ENCODE data around the gene LRRC27. TPM values are rescaled to one million over a fixed set of nuclear protein-coding genes. Genes with fewer than 3 reads are reported as not detected.

Gene LRRC27
- total RNA-seq, 4 donors from 2014 or later, result 0.59 to 32.6 (median 15.3) TPM

DNA sequence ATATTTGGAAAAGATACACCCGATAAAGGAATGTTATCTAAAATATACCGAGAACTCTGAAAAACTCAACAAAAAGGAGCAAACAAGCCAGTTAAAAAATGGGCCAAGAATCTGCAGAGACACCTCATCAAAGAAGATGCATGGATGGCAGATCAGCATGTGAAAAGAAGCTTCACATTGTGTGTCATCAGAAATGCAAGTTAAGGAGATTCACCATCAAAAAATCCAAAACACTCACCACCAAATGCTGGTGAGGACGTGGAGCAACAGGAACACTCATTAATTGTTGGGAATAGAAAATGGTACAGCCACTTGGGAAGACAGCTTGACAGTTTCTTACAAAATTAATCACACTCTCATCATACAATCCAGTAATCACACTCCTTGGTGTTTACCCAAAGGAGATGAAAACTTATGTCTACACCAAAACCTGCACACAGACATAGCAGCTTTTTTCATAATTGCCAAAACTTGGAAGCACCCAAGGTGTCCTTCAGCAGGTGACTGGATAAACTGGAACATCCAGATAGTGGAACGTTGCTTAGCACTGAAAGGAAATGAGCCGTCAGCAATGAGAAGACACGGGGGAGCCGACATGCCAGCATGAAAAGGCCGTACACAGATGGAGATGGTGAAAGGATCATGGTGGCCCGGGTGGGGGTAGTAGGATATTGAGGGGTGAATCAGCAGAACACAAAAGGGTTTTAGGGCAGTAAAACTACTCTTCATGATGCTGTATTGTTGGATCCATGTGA lies 37.1 kb downstream of the LRRC27 start:
- Histone ChIP-seq H3K27me3 (no peaks in the 10 kb centered on the region), H3K9me3 (no peaks in the 10 kb centered on the region), H3K36me3 (no peaks in the 10 kb centered on the region), H3K27ac (no peak overlapping the region), H3K4me1 (no peaks in the 10 kb centered on the region), H3K4me3 (no peak overlapping the region)
- TF ChIP-seq, protein P1, sequence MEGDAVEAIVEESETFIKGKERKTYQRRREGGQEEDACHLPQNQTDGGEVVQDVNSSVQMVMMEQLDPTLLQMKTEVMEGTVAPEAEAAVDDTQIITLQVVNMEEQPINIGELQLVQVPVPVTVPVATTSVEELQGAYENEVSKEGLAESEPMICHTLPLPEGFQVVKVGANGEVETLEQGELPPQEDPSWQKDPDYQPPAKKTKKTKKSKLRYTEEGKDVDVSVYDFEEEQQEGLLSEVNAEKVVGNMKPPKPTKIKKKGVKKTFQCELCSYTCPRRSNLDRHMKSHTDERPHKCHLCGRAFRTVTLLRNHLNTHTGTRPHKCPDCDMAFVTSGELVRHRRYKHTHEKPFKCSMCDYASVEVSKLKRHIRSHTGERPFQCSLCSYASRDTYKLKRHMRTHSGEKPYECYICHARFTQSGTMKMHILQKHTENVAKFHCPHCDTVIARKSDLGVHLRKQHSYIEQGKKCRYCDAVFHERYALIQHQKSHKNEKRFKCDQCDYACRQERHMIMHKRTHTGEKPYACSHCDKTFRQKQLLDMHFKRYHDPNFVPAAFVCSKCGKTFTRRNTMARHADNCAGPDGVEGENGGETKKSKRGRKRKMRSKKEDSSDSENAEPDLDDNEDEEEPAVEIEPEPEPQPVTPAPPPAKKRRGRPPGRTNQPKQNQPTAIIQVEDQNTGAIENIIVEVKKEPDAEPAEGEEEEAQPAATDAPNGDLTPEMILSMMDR (IDR thresholded peaks at IDR 0.05), result no peak
- no peak for TF ChIP-seq POLR2A (IDR thresholded peaks at IDR 0.05)
- intact Hi-C loops (cut with DNase I; ENCODE audit: low total_unique reads), result no loop called here
- no peak for DNase-seq

DNA sequence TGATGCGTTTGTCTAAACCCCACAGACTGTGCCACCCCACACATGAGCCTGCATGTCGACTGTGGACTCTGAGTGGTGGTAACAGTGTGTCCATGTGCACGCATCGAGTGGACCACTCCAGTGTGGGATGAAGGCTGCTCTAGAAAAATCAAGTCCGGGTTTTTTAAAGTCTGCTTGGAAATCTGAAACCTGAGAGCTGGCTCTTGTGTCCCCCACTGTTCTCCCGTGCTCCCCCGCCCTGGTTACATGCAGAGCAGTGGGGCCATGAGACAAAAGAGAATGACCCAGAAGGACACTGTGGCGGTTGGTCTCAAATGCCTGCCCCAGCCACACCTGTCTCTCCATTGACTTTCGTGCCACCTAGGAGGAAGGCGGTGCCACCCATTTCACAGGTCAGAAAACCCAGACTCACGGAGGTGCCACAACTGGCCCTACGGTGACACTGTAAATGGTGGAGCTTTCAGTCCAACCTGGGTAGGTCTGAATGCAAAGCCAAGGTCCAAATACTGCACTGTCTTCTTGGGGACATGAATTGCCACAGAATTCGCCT lies 37.7 kb downstream of the LRRC27 start:
- DNase-seq, result no peak
- Histone ChIP-seq H3K4me3 (no peak overlapping the region), H3K27ac (no peak overlapping the region), H3K27me3 (no peaks in the 10 kb centered on the region), H3K36me3 (no peaks in the 10 kb centered on the region), H3K9me3 (no peaks in the 10 kb centered on the region), H3K4me1 (no peaks in the 10 kb centered on the region)
- TF ChIP-seq POLR2A (IDR thresholded peaks at IDR 0.05), result no peak
- TF ChIP-seq, protein P1 (IDR thresholded peaks at IDR 0.05), result no peak
- intact Hi-C loops (cut with DNase I; ENCODE audit: low total_unique reads), result no loop called here

DNA sequence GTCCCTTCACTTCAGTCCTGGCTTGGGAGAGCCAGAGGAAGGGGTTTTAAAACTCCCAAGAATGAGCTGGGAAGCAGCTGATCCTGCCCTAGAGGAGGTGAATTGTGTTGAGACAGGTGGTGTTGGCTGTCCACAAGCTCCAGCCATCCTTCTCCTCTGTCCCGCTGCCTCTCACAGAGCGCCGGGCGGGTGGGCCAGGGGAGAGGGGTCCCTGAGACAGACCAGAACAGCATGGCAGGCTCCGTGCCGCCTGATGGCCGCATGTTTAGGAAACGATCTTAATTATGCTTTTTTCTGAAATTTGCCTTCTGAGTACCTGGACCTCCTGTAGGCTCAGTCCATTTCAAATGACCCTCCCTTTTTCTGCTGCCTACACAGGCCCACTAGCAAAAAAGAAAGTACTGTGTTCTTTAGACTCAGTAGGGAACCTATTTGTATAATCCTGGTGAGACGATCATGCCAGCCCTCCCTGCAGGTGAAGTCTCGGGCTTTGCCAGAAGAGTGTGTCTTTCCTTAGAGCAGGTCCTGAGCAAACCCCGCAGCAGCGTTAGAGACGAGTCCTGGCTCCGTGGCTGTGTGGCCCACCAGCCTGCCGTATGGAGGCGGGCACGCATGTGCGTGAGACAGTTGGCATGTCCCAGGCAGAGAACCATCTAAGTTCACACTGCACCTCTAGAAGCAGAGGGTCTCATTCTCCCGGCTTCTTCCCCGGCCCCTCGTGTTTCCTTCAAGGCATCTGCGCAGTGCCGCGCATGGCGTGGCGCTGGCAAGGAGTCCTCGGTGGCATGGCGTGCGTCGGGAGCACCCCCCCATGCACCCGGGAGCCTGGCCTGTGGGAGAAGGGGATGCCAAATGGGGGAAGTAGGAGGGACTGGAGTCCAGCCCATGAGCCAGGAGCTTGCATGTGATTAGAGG lies 38.7 kb downstream of the LRRC27 start:
- Histone ChIP-seq H3K36me3 (no peaks in the 10 kb centered on the region), H3K4me3 (no peak overlapping the region), H3K27ac (no peak overlapping the region), H3K9me3 (no peaks in the 10 kb centered on the region), H3K27me3 (no peaks in the 10 kb centered on the region), H3K4me1 (no peaks in the 10 kb centered on the region)
- TF ChIP-seq, protein P1 (IDR thresholded peaks at IDR 0.05), result no peak
- no peak for TF ChIP-seq POLR2A (IDR thresholded peaks at IDR 0.05)
- no peak for DNase-seq
- intact Hi-C loops (cut with DNase I; ENCODE audit: low total_unique reads), result no loop called here

DNA sequence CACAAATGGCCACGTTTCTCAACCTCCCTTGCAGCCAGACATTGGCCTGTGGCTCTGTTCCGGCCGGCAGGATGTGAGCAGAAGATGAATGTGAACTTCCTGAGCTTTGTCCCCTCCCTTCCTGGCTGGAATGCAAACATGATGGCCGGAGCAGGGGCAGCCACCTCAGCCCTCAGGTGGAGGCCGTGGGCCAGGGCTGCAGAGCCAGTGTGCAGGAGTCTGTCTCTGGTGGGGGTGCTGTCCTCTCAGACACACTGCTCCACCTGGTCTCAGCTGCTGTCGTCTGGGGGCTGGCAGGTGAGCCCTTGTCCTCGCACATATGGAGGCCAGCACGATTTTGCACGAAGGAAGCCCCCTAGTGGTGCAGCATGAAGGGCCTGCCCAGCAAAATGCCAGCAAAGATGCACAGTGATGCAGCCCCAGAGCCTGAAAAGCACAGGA lies 39.7 kb downstream of the LRRC27 start:
- H3K9me3 ChIP-seq, result no peaks in the 10 kb centered on the region
- H3K4me3 ChIP-seq, result no peak overlapping the region
- H3K4me1 ChIP-seq, result no peaks in the 10 kb centered on the region
- intact Hi-C loops (cut with DNase I; ENCODE audit: low total_unique reads), result no loop called here
- TF ChIP-seq, protein P1 (IDR thresholded peaks at IDR 0.05), result no peak
- TF ChIP-seq POLR2A (IDR thresholded peaks at IDR 0.05), result no peak
- no peak overlapping the region for H3K27ac ChIP-seq
- DNase-seq, result no peak
- no peaks in the 10 kb centered on the region for H3K36me3 ChIP-seq
- H3K27me3 ChIP-seq, result no peaks in the 10 kb centered on the region
